Glomerular visceral epithelial cell (primary cell): Measurements from ENCODE around the gene GPR89A.
"Not testable (repeated sequence)": the region's sequence is repeated elsewhere in the genome, so short reads cannot be mapped to it uniquely, and the experiment has no call there.

Experiments used
- DNase-seq: peaks from one replicate; pipeline ENCODE4 v3.0.0-alpha.2; 2016; ENCODE audit errors: extremely low spot score

Gene GPR89A

DNA sequence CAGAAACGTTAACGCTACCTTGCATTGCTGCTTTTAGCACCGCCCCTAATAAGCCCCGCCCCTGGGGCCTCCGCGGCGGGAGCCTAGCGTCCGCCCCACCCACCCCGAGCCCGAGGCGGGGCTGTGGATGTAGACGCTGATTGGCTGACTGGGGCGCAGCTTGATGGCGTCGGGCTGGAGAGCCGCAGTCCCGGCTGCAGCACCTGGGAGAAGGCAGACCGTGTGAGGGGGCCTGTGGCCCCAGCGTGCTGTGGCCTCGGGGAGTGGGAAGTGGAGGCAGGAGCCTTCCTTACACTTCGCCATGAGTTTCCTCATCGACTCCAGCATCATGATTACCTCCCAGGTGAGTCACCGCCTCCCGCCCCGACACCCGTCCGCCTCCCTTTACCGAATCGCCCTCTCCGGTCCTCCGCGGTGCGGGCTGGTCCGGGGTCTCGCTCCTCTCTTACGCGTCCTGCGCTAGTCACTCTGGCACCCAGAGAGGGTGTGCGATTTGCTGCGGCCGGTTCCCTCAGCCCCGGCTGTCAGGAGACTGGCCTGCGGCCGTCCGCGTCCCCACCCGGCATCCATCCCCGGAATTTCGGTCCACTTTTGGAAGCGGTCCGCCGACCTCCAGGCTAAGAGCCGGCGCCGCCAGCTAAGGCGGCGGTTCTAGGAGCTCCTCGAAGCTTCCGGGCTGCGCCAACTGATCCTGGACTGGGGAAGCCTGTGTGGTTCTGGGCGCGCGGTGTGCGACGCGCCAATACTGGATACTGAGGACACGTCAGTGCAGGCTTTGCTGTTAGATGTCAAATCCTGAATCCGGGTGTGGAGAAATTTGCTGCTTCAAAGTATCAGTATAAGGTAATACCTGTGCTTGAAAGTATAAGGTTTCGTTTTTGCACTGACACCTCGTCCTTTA is at the start of gene GPR89A:
Gene GPR89A (plus strand): TSS at position 156 of the 901 bp plus-strand sequence. CDS start 146 bp downstream, at position 302.
- peak; percentile 92 for DNase-seq

DNA sequence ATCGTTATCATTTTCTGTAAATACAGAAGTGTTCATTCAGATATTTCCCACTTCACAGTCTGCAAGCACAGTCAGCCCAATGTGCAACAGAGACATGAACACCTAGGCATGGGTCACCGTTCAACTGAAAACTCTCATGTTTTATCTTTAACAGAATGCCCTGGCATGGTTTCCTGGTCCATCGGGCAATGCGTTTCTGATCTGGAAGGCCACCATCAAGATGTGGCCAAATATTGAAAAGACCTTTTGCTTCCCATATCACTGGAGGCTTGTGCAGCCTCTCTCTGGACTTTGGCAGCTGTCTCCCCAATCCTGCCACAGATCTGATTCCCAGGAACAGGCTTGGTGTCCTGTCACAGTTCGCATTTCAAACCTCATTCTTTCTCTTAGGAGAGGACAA is 21.0 kb upstream of the GPR89A start:
- DNase-seq, result not testable (repeated sequence)

DNA sequence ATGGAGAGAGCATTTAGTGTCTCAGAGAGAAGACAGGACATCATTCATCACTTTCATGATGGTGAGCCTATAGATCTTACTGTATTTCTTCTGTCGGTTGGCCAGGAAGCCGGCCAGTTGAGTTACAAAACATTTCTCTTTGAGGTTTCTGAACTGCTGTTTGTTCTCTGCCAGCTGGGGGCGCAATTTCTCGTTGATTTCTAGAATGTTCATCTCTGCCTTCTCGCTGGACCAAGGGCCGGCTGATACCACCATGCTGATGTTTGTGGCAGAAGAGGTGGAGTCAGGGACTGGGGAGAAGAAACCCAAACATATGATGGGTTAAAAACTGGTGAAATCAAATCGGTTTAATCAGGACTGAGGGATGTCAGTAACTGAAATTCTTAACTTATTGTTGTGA is 17.0 kb upstream of the GPR89A start:
- not testable (repeated sequence) for DNase-seq

DNA sequence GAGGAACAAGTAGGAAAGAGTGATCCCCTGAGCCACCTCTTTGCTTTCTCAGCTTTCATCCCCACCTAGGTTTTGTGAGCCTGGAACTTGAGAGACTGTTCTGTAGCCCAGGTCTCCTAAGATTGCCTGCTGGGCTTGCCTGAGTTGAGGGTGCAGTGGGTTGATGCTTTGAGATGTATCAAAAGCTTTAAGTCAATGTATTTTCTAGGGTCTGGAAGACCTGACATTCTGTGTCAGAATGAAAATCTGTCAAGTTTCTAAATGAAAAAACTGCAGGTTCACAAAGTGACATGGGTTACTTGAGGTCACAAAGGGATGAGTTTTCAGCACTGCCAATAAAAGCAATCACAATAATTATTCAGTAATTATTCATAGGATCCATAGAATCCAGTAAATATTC is 15.4 kb upstream of the GPR89A start:
- DNase-seq, result not testable (repeated sequence)

DNA sequence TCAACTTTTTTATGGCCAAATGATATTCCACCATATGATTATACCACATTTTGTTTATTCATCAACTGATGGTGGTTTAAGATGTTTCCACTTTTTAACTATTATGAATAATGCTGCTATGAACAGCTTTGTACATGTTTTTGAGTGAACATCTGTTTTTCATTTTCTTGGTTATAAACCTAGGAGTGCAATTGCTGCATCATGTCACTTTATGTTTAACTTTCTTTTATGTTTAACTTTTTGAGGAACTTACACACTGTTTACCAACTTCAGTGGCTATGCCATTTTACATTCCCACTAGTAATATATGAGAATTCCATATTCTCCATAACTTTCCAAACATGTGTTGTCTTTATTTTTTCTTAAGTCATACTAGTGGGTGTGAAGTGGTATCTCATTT is 12.4 kb upstream of the GPR89A start:
- DNase-seq, result not testable (repeated sequence)

DNA sequence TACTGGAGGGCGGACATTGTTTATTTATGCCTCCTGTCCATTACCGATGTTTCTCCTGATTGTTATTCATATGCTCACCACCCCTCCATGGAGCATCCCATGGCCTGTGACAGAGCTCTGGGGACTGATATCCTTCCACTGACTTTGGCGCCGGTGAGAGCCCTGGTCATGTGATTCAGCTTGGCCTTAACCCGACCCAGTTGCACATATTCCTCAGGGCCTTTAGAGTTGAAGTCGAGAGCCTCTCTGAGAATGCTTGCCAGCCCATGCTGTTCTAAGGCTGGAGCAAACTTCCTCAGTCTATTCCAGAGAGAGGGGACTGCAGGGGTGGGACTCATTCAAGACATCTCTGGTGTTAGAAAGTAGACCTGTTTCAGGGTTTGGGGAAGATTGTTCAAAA is 11.6 kb upstream of the GPR89A start:
- DNase-seq, result not testable (repeated sequence)

DNA sequence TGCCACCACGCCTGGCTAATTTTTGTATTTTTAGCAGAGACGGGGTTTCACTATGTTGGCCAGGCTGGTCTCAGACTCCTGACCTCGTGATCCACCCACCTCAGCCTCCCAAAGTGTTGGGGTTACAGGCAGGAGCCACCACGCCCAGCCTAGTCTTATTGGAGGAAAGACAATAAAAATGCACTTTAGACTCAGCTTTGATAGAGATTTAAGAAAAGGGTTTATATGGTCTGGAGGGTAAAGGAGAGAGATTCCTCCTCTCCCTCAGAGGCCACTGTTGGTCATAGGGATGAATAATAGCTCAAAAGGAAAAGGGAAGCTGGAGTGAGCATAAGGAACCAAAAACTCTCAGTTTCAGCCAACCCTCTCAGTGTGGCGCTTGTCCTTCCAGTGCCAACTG is 8.4 kb upstream of the GPR89A start:
- DNase-seq, result not testable (repeated sequence)

DNA sequence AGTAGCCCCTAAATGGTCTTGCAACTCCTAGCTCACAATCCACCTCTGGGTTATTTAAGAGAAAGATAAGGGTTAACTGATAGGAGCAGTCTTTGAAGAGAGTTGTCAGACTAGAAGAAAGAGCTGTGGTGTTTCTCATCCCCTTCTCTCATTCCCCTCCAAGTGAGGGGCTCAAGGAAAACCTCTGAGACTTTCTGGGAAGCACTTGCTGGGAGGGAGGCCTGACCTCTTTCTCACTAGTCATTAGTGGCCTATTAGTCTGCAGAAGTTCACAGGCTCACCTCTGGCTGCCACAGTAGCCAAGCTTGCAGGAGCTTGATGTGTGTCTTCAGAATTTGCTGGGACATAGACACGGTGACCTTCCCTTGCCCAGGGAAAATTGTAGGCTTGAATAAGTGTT is 6.2 kb upstream of the GPR89A start:
- DNase-seq, result no peak

DNA sequence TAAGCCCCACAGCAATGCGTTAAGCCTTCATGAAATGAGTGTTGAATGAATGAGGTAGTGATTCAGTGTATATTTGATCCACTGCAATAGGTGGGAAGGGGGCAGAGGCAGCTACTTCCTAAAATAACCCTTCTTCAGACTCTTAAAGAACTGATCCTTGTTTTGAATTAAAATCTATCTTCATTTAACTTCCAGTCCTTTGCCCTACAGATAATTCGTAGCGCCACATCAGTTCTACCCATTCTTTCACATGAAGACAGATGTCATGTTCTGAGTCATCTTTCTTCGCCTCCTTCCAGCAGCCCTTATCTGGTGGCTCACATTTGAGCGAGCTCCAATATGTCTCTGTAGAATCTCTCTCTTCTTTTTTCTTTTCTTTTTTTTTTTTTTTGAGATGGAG is 948 bp upstream of the GPR89A start:
- not testable (repeated sequence) for DNase-seq

DNA sequence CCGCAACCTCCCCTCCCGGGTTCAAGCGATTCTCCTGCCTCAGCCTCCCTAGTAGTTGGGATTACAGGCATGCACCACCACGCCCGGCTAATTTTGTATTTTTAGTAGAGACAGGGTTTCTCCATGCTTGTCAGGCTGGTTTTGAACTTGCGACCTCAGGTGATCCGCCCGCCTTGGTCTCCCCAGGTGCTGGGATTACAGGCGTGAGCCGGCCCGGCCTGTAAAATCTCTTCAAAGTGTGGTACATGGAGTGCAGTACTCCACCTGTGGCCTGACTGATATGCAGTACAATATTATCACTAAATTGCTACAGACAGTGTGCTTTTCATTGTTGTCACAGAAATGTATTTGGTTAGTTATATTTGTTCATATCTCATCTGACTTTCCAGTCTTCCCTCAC is 499 bp upstream of the GPR89A start:
- DNase-seq, result not testable (repeated sequence)

DNA sequence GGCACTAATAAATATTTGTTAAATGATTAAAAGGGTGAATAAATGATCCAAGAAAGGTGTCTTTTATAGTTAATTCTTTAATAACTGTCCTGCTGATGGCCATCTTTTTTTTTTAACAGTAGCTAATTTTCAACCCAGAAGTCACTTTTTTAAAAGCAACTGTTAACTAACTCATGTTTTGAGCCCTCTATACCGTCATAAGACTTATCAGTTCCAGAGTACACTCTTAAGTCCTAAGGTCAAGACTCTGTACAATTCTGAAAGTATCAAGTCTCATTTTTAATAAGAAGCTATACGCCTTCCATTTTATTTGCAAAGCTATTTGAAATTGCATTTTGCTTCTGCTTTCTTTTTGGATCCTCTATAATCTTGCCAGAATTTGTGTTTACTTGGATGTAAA is 3.0 kb downstream of the GPR89A start:
- DNase-seq, result not testable (repeated sequence)

DNA sequence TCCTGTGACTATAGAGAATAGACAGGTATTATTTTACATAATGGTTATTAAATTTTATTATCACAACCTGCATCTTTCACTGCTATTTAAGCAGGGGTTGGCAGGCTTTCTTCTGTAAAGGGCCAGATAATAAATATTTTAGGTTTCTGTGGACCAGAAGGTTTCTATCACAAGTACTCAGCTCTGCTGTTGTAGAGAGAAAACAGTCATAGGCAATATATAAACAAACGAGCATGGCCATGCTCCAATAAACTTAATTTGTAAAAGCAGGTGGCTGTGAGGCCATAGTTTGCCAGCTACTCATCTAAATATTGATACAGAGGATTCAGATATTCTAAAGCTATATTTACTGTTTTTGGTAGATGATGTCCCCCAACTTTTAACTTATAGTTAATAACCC is 12.3 kb downstream of the GPR89A start:
- DNase-seq, result not testable (repeated sequence)

DNA sequence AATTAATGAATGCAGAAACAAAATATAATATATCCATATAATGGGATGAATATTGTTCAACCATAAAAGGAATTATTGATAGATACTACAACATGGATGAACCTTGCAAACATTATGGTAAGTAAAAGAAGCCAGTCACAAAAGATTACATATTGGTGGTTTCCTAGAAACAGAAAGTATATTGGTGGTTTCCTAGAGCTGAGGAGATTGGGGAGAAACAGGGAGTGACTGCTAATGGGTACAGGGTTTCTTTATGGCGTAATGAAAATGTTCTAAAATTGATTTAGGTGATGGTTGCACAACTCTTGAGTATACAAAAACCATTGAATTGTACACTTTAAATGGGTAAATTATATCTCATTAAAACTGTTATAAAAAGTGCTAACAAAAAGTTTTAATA is 14.4 kb downstream of the GPR89A start:
- DNase-seq, result not testable (repeated sequence)

DNA sequence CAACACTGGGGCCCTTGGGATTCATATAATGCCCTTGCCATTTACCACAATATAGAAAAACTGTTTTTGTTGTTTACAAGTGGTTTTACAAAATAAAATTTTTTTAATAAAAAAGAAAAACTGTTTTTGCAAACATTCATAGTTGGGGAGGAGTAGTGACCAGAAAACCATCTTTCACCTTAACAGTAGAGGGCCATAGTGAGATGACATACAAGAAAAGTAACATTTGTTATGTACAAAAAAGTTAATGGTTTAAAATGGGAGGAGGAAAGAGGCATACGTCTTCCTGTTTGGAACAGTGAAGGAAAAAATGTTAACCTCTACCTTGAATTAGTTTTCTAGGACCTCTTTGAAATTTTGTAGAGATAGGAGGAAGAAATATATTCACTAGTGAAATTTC is 28.4 kb downstream of the GPR89A start:
- not testable (repeated sequence) for DNase-seq

DNA sequence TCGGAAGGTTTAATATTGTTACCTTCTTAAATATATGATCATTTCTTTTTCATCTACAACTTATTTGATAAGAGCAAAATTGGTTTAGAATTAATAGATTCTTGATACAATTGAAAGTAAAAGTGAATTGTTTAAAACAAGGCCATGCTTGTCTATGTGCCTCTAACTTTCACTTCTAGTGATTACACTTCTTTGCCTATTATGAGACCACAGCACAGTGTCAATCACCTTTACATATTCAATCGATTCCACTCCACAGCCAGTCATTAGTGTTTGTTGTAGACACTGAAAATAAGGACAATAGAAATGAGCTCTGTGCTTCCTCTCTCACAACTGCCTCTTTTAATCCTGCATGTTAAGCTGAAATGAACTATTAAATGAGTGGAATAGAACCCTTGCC is 34.1 kb downstream of the GPR89A start:
- not testable (repeated sequence) for DNase-seq

DNA sequence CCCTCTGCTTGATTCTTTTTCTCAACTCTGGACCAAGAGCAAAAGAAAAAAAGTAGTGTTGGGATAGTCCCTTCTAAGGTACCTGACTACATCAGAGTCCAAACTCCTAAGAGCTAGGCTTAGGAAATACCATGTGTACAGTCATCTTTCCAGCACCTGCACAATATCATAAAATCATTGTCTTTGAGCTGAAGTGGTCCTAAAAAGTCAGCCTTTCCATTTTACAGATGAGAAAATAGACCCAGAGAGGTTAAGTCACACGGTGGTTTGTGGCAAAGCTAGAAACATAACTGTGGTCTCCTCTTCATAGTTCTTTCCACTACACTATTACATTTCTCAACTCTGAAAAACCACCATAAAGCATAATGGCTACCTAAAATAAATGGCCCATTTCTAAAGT is 36.2 kb downstream of the GPR89A start:
- DNase-seq, result not testable (repeated sequence)

DNA sequence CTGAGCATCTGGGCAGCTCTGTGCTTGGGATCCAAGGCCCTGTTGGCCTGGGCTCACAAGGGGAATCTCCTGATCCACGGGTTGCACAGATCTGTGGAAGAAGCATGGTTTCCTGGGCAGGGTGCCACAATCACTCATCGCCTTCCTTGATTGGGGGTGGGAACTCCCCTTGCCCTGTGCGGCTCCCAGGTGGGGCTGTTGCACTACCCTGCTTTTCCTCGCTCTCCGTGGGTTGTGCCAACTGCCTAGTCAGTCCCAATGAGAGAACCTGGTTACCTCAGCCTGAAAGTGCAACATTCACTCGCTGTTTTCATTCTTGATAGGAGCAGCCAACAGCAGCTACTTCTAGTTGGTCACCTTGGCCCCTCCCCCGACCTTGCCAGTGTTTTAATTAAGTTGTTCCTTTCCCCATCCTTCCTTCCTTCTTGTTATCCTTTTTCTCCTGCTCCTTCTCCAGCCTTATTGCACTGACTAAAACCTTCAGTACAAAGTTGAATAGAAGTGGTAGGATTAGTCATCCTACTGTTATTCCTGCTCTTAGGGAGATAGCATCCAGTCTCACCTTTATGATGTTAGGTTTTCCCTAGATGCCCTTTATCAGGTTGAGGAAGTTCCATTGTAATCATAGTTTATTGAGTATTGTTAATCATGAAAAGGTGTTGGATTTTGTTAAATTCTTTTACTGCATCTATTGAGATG is 48.6 kb downstream of the GPR89A start:
- DNase-seq, result not testable (repeated sequence)

DNA sequence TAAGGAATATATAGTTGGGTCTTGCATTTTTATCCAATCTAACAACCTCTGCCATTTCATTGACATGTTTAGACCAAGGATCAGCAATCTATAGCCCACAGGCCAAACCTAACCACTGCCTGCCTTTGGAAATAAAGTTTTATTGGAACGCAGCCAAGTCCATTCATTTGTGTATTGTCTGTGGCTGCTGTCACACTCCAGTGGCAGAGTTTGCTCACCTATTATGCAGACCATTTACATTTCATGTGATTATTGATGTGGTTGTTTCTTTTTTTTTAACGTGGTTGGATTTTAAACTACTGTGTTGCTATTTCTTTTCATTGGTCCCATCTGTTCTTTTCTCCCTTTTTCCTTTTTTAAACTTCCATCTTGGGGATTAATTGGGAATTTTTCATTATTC is 54.7 kb downstream of the GPR89A start:
- DNase-seq, result peak; percentile 6

DNA sequence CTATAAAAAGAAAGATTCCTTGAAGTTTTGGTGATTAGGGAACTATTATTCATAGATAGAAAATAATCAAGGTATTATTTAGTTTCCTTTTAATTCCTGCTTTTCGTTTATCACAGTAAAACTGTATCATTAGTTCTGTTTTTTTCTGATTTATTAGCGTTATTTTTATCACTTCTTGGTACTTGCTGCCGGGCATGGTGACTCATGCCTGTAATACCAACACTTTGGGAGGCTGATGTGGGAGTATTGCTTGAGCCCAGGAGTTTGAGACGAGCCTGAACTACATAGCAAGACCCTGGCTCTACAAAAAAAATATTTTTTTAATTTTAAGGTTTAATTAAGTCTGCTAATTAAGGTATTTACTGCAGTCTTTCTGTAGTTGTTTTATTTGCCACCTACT is 57.2 kb downstream of the GPR89A start:
- DNase-seq, result not testable (repeated sequence)

DNA sequence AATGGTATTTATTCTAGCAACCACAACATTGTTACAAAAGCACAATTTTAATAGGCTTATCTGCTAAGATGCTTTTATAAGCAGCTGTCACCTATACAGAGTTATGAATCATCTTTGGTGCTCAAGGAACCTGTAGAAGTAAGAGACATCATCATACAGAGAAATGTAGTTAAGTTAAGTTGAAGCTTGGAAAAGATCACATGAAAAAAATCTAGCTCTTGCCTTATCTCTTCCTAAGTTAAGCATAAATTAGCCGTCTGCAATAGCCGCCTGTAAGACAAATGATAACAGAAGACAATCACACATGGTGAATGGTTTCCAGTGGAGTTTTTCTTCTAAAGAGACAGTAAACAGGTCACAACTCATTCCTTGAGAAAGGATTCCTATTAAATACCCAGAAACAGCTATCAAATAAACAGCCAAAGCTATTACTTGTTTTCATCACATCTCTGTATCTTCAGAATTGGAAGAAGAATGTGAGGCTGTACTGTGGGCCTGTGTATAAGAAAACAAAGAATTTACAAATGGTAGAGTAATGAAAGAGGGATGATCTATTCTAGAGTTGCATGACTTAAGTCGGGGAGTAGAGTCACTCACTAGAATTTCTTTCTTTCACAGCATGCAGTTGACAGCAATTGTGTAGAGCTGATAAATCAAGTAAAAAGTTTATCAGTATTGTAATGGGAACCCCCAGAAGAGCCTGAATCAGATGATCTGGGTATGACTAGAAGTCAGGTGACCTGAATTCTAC is 63.4 kb downstream of the GPR89A start:
- not testable (repeated sequence) for DNase-seq

DNA sequence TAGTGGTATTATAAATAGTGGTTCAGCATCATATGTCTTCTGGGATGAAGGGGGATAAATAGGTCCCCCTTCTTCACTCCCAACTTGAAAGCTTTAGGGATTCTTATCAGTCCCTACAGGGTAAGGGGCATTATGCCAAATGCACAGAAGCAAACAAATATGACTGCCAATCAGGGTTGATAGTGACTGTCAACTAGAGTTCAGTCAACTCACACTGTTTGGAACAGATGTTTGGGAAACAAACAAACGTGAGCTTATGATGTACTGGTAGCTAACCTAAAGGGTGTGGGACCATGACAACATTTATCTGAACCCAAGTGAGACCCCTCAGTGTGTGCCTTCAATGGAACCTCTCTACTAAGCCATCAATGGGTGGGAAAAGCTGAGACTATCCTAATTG is 65.4 kb downstream of the GPR89A start:
- not testable (repeated sequence) for DNase-seq

DNA sequence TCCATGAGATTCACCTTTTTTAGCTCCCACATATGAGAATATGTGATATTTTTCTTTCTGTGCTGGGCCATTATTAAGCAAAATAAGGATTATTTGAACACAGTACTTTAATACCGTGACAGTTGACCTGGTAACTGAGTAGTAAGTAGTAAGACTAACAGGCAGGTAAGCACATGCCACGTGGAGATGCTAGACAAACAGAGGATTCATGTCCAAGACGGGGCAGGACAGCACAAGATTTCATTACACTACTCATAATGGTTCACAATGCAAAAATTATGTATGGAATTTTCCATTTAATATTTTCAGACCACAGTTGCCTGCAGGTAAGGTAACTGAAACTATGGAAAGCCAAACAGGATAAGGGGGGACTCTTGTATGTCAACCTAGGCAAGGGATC is 77.1 kb downstream of the GPR89A start:
- DNase-seq, result not testable (repeated sequence)
